ENCODE results near the gene DACT2. TPM values are rescaled to one million over a fixed set of nuclear protein-coding genes. Genes with fewer than 3 reads are reported as not detected.

Gene DACT2
- total RNA-seq, 3 donors from 2014 or later (not counting 1 experiment from before 2014, with no cell fraction given): not detected

DNA sequence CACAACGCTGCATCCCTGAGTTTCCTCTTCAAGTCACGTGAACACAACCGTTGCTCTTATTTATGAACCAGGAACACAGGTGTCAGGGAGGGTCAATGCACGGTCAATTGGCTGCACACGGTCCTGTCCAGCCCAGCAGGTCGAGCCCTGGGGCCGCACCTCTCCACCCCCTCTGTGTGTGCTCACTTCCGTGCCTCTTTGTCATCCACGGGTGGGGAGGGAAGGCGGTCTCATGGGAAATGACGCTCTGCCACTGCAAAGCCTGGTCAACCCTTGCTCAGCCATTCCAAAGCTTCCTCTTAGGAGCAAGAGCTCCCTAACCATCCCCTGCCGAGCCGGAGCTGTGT, 38.7 kb downstream of the DACT2 start:
- no peaks in the 10 kb centered on the region for H3K27me3 ChIP-seq (ENCODE audit: control insufficient read depth, insufficient read depth, low read length)
- H3K9me3 Mint-ChIP-seq: no peaks in the 10 kb centered on the region
- no peaks in the 10 kb centered on the region for H3K4me1 ChIP-seq (ENCODE audit: control insufficient read depth, insufficient read depth, low read length)
- DNase-seq (no peak), ATAC-seq (no peak)
- no peaks in the 10 kb centered on the region for H3K9me3 ChIP-seq (ENCODE audit: control insufficient read depth, insufficient read depth, low read length)
- no peak overlapping the region for H3K4me3 Mint-ChIP-seq
- H3K4me3 ChIP-seq (ENCODE audit: low read length): no peak overlapping the region
- H3K27ac ChIP-seq (ENCODE audit: low read length): no peak overlapping the region
- TF ChIP-seq, protein P1, sequence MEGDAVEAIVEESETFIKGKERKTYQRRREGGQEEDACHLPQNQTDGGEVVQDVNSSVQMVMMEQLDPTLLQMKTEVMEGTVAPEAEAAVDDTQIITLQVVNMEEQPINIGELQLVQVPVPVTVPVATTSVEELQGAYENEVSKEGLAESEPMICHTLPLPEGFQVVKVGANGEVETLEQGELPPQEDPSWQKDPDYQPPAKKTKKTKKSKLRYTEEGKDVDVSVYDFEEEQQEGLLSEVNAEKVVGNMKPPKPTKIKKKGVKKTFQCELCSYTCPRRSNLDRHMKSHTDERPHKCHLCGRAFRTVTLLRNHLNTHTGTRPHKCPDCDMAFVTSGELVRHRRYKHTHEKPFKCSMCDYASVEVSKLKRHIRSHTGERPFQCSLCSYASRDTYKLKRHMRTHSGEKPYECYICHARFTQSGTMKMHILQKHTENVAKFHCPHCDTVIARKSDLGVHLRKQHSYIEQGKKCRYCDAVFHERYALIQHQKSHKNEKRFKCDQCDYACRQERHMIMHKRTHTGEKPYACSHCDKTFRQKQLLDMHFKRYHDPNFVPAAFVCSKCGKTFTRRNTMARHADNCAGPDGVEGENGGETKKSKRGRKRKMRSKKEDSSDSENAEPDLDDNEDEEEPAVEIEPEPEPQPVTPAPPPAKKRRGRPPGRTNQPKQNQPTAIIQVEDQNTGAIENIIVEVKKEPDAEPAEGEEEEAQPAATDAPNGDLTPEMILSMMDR (IDR thresholded peaks at IDR 0.05): no peak
- no peak overlapping the region for H3K27ac Mint-ChIP-seq
- peaks cover 9 to 12% of the 10 kb centered on the region in 2 donors for H3K27me3 Mint-ChIP-seq (ENCODE audit: low read depth in 2 of 2)
- H3K4me1 Mint-ChIP-seq: no peaks in the 10 kb centered on the region
- WGBS (ENCODE audit: insufficient coverage): 69% methylated on average over 13 of the region's 13 CpGs
- H3K36me3 ChIP-seq (ENCODE audit: control insufficient read depth, insufficient read depth, low read length): no peaks in the 10 kb centered on the region
- intact Hi-C loops (cut with micrococcal nuclease): no loop called here
- no peaks in the 10 kb centered on the region for H3K36me3 Mint-ChIP-seq

DNA sequence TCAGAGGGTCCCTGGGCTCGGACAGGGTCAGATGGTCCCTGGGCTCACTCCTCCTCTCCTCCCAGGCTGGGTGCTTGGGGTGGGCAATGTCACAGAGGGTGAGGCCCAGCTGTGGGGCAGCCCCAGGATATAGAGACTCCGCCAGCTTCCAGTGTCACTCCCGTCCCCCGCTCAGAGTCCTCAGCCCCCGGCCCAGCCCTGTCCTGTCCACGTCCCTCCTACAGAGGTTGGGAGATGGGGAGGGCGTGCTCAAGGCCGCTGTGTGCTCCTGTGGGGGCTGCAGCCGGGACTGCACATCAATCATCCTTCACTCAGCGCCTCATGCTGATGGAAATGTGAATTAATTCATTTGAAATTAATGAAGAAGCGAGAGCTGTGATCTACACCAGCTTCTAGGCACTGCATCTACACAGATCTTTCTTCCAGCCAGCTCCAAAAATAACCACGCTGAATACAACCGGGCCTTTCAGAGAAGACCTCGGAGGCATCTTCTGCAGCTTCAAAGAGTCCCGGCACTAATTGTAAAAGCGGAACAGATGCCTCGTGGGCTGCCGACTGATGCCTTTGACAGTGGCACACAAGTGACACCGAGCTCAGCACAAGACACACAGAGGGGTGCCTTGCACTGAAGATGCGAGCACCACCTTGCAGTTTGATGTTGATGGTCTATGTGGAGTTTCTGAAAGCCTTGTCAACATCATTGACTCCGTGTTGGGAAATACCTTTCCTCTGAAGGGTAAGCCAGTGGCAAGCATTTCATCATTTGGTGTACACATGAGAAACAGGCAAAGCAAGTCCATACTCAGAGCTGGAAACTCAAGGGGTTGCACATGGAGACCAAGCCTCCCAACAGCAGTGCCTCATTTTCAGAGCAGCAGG, 39.3 kb downstream of the DACT2 start:
- Mint-ChIP-seq H3K9me3 (no peaks in the 10 kb centered on the region), H3K27ac (no peak overlapping the region), H3K4me1 (no peaks in the 10 kb centered on the region), H3K4me3 (no peak overlapping the region), H3K36me3 (no peaks in the 10 kb centered on the region), H3K27me3 (ENCODE audit: low read depth in 2 of 2) (peaks cover 13 to 18% of the 10 kb centered on the region in 2 donors)
- Histone ChIP-seq H3K36me3 (ENCODE audit: control insufficient read depth, insufficient read depth, low read length) (no peaks in the 10 kb centered on the region), H3K27ac (ENCODE audit: low read length) (no peak overlapping the region), H3K9me3 (ENCODE audit: control insufficient read depth, insufficient read depth, low read length) (no peaks in the 10 kb centered on the region), H3K27me3 (ENCODE audit: control insufficient read depth, insufficient read depth, low read length) (no peaks in the 10 kb centered on the region), H3K4me1 (ENCODE audit: control insufficient read depth, insufficient read depth, low read length) (no peaks in the 10 kb centered on the region), H3K4me3 (ENCODE audit: low read length) (no peak overlapping the region)
- DNase-seq (no peak), ATAC-seq (no peak)
- 83% methylated on average over 21 of the region's 21 CpGs for WGBS (ENCODE audit: insufficient coverage)
- intact Hi-C loops (cut with micrococcal nuclease): no loop called here
- TF ChIP-seq, protein P1 (IDR thresholded peaks at IDR 0.05): no peak

DNA sequence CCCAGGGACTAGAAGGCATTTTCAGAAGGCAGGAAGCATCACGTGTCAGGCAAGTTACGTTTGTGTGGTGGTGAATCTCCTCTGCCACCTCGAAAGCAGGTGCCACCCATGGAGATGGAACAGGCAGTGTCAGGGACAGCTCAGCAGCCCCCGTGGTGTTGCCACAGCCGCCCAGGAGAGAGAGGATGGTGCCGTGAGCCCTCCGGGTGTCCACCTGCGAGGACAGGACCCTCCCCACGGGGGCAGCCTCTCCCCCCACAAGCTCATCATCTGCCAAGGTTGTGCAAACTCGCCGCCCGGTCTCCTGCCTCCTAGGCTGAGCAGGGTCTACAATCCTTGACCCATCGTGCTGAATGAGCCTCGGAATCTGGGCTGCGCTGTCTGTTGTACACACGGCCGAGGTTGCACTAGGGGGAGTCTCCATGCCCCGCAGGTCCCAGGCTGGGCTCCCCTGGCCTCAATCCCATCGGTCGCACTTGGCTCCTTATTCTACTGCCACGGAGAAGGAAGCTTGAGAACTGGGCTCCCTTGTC, 40.1 kb downstream of the DACT2 start:
- Mint-ChIP-seq H3K27ac (no peak overlapping the region), H3K4me3 (no peak overlapping the region), H3K4me1 (no peaks in the 10 kb centered on the region), H3K27me3 (ENCODE audit: low read depth in 2 of 2) (peaks cover 11 to 22% of the 10 kb centered on the region in 2 donors), H3K36me3 (no peaks in the 10 kb centered on the region), H3K9me3 (no peaks in the 10 kb centered on the region)
- Histone ChIP-seq H3K4me3 (ENCODE audit: low read length) (no peak overlapping the region), H3K27me3 (ENCODE audit: control insufficient read depth, insufficient read depth, low read length) (no peaks in the 10 kb centered on the region), H3K36me3 (ENCODE audit: control insufficient read depth, insufficient read depth, low read length) (no peaks in the 10 kb centered on the region), H3K27ac (ENCODE audit: low read length) (no peak overlapping the region), H3K9me3 (ENCODE audit: control insufficient read depth, insufficient read depth, low read length) (no peaks in the 10 kb centered on the region), H3K4me1 (ENCODE audit: control insufficient read depth, insufficient read depth, low read length) (no peaks in the 10 kb centered on the region)
- ATAC-seq (no peak), DNase-seq (no peak)
- TF ChIP-seq, protein P1 (IDR thresholded peaks at IDR 0.05): no peak
- 82% methylated on average over 21 of the region's 21 CpGs for WGBS (ENCODE audit: insufficient coverage)
- intact Hi-C loops (cut with micrococcal nuclease): no loop called here
